ENCODE results near the gene GRHPR.
"Not testable (repeated sequence)": the region's sequence is repeated elsewhere in the genome, so short reads cannot be mapped to it uniquely, and the experiment has no call there.

Gene GRHPR

DNA sequence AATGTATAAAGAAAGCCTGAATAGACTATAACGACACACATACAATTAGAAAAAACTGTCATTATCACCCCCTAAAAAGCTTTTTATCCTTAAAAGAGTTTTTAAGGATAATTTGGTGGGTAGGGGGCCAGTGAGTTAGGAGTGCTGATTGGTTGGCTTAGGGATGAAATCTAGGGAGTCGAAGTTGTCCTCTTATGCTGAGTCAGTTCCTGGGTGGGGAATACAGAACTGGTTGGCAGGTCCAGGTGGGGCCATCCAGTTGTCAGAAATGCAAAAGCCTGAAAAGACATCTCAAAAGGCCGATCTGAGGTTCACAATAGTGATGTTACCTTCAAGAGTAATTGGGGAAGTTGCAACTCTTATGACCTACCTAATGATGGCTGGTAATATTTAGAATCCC is 29.1 kb downstream of the GRHPR start:
- DNase-seq: no peak

DNA sequence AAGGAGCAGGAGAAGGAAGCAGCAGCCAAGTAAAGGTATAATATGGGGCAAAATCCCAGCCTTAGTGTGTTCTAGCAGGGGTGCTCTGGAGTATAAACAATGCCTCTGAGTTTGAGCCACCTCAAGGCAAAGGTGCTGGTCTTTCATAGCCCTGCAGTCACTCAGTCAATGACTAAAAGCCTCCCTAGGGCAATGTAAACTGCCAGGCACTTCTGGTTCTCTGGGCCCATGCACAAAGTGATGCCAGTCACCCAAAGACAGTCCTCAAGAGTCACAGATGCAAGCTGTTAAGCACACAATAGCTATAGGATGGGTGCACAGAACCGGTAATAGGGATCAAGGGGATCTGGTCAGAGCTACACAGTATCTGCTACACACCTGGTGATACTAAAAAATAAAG is 30.1 kb downstream of the GRHPR start:
- no peak for DNase-seq

DNA sequence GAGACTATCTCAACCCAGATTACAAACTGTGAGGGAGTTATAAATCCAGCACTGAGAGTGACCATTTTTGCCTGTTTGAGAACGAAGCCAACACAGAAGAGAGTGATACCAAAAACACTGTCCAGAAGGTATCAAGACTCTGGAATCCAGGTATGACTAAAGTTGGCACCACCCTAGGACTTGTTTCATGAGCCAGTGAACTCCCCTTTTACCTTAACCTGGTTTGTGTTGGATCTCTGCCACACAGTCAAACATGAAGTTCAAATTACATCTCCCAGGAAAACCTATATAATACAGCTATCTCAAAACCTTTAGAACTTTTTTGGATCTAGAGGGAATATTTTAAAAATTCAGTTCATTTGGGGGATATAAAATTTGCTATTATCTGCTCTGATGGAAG is 31.3 kb downstream of the GRHPR start:
- no peak for DNase-seq

DNA sequence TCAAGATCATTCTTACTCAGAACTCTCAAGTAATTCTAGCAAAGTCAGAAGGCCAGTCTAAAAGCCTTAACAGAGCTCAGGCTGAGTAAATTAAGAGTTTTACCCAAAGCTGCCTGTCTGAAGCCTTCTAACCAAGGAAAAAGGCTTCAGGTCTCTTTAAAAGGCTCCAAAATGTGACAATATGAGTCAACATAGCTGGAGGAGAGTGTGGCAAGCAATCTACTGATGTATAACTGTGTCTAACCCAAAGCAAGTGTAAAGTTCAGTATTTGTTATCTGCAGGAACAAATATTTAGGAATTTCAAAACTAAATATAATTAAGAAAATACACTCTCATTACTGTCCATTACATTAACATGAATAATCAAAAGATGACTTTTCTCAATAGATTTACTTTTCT is 31.7 kb downstream of the GRHPR start:
- no peak for DNase-seq

DNA sequence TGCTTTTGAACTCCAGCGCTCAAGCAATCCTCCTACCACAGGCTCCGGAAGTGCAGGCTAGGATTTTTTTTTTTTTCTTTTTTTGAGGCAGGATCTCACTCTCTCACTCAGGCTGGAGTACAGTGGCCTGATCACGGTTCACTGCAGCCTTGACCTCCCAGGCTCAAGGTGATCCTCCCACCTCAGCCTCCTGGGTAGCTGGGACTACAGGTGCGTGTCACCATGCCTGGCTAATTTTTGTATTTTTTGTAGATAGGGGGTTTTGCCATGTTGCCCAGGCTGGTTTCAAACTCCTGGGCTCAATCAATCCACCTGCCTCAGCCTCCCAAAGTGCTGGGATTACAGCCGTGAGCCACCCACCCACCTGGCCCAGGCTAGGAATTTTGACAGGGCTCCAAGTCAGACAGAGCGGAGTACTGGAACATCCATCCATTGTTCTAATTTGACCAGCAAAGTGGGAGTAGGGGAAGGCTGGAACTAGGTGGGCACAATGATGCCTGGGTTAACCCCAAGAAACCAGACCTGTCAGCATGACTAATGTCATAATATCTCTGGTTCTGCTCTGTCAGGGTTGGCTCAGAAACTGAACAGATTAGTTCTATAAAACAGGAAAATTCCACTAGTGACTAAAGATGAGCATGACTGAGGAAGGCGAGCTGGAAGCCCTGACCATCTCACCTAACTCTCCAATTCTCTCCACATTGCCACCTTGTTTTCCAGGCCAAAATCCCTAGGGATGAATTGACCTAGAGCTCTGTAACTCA is 33.6 kb downstream of the GRHPR start:
- DNase-seq: no peak

DNA sequence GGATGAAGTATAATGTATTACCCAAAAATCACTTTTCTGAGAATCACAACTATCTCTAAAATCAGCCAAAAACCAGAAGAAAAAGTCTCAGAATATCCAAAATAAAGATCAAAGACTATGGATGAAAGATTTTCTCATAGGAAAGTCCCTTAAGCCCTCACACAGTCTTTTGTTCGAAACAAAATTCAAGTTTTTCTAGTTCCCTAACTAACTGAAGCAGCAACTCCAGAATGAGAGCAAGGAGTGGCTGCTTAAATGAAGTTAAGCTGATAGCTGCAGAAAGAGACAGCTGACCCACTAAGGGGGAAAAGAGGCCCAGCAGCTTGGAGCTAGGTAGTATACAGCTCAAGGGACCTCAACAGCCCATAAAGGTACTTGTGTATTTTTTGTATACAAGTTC is 34.3 kb downstream of the GRHPR start:
- no peak for DNase-seq

DNA sequence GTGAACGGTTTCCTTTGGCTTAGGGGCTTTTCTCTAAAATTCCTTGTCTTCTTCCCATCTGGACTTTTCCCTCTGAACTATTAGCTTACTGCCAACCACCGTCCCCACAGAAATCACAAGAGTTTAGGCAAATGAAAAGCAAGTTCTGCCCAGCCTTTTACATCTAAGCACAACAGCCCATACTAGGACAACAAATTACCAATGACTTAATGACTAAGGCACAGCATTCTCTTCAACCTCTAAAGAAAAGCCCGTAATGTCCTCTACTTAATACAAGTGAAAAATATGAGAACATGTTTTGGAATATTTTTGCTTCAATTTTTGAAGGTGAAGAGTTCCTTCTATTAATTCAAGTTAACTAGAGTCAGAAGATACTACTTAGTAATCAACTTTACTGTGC is 41.5 kb downstream of the GRHPR start:
- DNase-seq: no peak

DNA sequence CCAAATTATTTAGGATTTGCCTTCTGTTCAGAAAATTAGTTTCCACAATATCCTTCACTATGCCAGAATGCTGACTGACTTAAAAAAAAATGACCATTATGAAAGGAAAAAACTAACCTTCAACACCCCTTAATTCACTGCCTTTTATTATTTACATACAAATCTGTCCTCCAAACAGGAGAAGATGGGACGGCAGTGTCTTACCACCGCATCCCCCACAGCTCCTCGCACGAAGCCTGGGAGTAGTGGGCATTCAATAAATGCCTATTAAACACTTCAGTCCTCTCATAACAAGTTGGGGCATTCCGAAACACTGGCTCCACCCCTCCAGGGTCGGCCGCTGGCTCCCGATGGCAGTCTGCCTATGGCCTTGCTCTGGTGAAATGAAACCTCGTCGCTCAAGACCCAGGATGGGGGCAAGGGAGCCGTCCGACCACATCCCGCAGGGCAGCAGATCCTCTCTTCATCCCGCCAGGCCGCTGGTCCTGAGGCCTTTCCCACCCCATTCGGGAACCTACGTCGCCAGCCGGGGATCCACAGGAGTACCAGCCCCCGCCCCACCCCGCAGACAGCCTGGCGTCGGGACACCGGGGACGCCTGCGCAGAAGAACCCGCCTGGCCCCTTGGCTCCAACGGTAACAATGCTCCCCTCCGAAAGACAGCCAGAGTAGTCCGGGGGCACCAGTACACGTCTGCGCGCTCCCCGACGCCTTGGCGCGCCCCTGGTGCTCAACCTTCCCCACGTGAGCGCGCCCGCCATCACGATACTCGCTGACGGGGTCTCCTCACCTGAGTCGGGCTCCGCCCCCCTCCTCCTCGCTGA is 42.1 kb downstream of the GRHPR start:
- no peak for DNase-seq

DNA sequence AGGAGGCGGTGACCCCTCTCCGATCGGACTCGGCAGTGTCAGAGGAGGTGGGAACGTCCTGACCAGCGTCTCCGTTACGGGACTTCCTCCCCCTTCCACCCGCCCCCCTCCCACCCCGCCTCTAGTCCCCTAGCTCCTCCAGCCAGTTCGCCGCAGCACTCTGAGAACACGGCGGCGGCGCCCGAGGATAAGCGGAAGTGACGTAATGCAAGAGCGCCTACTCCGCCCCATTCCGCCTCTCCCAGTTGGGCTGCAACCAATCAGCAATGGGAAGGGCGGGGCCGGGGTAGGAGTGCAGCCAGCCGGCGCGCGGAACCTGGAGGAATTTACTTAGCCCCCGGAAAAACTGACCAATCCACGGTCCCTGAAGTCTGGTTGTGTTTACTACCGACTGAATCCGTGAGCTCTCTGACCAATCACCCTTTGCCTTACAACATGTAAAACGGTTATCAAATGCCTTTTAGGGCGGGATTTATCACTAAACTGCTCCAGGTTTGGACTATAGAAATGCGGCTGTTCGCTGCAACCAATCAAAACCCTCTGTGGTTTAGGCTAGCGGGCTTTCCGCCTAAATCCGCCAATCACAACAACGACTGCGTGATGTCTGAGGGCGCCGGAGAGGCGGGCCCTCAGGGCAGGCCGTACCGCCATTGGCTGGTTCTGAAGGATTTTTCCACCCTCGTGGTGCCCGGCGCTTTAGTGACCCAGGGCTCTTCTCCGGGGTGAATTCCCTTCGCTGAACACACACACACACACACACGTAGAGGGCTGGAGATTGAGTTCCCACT is 42.9 kb downstream of the GRHPR start, which contains the start of gene ZBTB5:
Gene ZBTB5 (minus strand): TSS at position 202 of the 788 bp plus-strand sequence. CDS start 22,899 bp downstream, outside the sequence.
- DNase-seq: peak; percentile 97

DNA sequence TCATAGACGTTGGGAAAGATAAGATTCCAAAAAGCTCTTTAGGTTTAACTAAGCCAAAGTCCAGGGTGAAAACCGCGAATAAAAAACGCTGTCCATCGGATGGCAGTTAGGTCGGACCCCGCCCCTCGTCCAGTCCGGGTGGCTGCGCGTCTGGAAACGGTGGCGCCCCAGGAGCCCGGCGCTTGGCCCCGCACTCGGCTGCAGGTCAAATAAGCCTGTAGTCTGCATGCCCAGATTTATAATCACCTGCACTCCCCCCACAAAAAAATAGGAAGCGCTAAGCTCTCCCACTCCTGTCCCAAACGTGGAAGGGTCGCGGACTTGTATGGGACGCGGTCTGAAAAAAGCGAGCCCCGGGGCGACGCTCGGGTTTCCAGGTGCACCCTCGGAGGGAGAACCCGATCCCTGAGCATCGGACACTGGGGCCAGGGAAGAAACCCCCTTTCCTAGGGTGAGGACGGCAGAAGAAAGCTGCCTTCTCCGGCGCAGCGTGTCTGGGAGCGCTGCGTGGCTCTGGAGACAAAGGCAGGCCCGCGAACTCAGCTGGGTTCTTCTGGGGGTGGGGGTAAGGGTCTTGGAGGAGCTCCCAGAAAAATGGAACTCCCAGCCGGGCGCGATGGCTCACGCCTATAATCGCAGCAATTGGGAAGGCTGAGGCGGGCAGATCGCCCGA is 43.7 kb downstream of the GRHPR start:
- peak; percentile 35 for DNase-seq

DNA sequence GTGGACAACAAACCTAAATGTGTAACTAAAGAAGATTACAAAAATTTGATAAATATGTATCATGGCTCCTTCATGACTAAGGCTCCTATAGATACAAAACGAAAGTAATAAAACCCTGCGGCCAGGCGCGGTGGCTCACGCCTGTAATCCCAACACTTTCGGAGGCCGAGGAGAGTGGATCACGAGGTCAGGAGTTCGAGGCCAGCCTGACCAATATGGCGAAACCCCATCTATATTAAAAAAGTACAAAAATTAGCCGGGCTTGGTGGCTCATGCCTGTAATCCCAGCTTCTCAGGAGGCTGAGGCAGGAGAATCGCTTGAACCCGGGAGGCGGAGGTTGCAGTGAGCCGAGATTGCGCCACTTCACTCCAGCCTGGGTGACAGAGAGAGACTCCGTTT is 45.0 kb downstream of the GRHPR start:
- not testable (repeated sequence) for DNase-seq

DNA sequence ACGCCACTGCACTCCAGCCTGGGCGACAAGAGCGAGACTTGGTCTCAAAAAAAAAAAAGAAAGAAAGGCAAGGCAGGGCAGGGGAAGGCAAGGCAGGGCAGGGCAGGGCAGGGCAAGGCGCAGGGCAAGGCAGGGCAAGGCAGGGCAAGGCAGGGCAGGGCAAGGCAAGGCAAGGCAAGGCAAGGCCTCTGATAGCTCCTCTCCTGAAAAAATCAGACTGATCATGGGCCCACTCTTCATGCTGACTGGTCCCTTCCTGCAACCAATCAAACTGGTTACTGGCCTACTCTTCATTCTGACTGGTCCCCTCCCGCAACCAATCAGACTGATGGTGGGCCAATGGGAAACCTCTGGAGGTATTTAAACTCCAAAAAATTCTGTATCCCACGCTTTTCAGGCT is 46.1 kb downstream of the GRHPR start:
- DNase-seq: no peak

DNA sequence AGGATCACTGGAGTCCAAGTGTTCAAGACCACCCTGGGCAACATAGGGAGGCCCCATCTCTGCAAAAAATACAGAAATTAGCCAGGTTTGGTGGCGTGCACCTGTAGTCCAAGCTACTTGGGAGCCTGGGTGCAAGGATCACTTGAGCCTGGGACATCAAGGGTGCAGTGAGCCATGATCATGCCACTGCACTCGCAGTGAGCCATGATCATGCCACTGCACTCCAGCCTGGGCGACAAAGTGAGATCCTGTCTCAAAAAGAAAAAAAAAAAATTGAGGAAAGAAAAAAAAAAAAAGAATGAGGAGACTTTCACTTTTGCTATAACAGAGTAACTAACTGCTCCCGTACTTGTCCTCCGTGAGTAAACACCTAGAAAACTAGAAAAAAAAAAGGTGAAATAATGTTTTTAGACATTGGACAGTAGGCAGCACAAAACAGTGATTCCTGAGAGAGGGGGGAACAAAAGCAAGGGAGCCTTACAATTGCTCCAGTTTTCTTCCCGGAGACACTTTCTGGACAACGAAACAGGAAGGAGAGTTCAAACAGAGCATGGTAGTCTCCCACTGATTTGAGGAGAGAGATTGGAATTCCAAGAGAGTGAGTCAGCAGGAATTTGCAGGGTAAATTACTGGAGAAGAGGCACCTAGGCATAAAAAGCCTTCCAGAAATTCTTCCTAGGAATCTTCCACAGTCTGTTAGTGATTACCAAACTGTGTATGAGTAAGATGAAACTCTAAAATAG is 49.6 kb downstream of the GRHPR start:
- DNase-seq: no peak

DNA sequence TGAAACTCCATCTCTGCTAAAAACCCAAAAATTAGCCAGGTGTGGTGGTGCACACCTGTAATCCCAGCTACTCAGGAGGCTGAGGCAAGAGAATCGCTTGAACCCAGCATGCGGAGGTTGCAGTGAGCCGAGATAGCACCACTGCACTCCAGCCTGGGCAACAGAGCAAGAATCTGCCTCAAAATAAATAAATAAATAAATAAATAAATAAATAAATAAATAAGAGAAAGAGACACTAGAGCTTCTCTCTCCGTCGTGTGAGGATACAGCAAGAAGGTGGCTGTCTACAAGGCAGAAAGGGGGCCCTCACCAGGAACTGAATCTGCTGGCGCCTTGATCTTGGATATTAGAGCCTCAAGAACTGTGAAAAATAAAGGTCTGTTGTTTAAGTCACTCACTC is 51.5 kb downstream of the GRHPR start:
- DNase-seq: not testable (repeated sequence)

DNA sequence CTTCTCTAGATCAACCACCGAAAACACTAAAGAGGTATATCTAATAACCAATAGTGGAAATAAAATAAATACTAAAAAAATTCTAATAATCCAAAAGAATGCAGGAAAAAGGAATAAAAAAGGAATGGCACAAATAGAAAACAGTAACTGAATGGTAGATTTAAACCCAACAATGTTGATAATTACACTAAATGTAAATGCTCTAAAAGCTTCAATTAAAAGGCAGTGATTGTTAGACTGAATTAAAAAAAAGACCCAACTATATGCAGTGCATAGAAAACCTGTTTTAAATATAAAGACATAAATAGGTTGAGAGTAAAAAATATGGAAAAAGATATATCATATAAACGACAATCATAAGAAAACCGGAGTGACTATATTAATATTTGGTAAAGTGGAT is 51.9 kb downstream of the GRHPR start:
- DNase-seq: no peak

DNA sequence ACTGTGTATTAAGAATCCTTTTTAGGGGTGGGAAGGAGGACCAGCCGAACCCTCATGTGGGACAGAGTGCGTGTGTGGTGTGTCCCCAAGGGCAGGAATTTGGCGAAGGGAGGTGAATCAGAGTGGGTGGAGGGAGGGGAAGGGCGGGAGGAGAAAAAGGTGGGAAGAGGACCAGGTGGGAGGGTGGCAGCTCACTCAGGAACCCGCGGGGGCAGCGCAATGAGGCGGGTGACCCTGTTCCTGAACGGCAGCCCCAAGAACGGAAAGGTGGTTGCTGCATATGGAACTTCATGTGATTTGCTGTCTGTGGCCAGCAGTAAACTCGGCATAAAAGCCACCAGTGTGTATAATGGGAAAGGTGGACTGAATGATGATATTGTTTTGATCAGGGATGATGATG is 54.4 kb downstream of the GRHPR start:
- no peak for DNase-seq

DNA sequence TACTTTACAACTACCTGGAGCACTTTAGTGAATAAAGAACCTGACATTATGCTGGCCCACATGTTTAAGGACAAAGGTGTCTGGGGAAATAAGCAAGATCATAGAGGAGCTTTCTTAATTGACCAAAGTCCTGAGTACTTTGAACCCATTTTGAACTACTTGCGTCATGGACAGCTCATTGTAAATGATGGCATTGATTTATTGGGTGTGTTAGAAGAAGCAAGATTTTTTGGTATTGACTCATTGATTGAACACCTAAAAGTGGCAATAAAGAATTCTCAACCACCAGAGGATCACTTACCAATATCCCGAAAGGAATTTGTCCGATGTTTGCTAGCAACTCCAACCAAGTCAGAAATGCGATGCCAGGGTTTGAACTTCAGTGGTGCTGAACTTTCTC is 54.9 kb downstream of the GRHPR start:
- not testable (repeated sequence) for DNase-seq

DNA sequence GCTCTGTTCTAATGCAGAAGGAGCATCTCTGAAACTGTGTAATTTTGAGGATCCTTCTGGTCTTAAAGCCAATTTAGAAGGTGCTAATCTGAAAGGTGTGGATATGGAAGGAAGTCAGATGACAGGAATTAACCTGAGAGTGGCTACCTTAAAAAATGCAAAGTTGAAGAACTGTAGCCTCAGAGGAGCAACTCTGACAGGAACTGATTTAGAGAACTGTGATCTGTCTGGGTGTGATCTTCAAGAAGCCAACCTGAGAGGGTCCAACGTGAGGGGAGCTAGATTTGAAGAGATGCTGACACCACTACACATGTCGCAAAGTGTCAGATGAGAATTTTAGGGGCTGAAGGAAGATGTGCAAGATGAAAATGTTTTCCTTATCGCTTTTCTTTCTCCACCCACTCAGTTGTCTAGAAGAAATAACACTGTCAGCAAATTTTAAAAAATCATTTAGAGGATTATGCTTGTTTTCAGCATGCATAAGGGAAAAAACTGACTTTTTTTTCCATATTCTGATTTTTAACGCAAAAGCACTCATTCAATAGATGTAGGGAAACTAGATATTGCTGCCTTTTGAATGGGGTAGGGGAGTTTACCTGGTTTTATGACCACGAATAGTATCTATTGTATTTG is 55.6 kb downstream of the GRHPR start:
- DNase-seq: not testable (repeated sequence)

DNA sequence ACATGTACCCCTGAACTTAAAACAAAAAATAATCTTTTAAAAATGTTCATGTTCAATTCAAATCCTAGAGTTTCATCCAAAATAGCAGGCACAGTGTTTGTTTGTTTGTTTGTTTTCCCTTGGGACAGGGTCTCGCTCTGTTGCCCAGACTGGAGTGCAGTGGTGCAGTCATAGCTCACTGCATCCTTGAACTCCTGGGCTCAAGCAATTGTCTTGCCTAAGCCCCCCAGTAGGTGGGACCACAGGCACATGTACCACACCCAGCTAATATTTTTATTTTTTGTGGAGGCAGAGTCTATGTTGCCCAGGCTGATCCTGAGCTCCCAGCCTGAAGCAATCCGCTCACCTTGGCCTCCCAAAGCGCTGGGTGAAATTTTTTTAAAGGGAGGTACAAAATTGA is 58.3 kb downstream of the GRHPR start:
- no peak for DNase-seq

DNA sequence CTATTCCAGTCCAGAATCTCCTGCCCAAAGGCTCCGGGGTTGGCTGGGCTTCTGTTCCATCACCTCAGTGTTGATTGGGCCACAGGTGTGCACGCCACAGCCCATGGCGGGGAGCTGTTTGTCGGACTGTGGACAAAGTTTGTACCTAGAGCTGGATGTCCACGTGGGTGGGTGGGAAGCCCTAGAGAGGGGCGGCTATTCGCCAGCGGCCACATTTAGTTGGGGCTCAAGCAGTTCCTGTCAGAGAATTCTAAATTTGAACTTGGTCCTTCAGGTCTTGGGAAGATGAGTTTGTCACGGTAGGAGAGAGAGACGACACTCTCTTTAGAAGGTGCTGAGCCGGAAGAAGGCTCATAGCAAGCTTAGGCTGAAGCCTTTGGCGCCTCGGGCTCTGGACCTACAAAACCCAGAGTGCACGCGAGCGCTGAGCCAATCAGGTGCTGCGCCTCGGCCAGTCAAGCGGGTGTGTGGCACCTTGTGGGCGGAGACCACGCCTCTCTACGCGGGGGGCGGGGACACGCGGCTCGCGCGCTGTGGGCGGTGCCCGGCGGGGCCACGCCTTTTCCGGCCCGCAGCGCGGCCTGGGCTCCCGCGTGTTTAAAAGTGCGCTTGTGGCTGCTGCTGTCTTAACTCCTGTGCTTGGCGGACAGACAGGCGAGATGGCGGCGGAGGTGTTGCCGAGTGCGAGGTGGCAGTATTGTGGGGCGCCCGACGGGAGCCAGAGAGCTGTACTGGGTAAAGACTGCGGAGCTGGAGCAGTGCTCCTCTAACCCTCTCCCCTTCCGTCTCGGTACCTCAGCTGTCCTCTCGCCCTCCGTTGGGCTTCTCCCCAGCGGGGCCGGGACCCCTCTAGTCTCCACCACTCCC is 63.1 kb downstream of the GRHPR start, which contains the start of gene POLR1E:
Gene POLR1E (plus strand): TSS at position 560 of the 867 bp plus-strand sequence. CDS start 100 bp downstream, at position 660.
- DNase-seq: peak; percentile 99

Data from activated T-cell treated with anti-CD3 and anti-CD28 coated beads, Interleukin-2, amount 50 U/mL, for 1 hour (primary cell).